ENCODE data around the gene FAAP20.
A peak's percentile ranks its signal among the peaks of the same experiment; 100 is the strongest.

DNA sequence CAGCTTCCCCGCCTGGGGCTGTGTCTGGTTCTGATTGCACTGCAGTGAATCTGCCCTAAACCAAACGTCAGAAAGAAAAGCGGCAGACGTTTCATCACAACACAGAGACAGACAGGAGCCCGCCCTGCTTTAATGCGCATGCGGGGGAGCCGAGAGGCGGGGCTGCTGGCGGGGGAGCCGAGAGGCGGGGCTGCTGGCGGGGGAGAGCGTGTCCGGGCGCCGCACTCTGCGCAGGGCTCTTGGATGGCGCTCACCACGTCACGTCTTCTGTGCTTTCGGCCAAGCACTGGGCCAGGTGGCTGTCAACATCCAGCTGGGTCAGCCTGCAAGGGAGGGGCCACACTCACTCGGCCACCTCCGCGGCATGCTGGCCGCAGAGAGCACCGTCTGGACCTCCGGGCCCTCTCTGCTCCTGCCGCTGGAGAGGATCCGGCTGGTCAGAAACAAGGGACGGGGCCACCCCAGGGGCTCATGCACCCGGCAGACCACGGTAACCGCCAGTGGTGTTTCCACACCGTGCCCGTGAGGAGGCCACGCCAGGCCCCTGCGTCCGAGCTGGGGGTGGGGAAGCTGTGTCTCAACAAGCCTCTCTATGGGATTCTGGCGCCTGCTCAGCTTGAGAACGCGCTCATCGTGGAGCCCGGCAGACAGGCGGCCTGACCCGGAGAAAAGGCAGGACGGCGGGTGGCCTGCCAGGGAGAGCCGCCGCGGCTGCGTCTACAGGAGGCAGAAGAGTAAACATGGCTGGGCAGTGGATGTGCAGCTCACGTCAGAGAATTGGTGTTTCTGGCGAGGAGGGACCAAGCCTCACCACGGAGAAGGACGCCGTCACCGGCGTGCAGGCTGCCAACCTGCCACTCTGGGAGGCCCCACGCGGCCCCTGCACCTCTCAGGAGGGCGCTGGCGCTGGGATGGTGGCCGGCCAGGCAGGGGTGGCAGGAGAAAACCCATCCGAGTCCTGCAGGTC lies 4.8 kb downstream of the FAAP20 start:
- TF ChIP-seq, protein P1, sequence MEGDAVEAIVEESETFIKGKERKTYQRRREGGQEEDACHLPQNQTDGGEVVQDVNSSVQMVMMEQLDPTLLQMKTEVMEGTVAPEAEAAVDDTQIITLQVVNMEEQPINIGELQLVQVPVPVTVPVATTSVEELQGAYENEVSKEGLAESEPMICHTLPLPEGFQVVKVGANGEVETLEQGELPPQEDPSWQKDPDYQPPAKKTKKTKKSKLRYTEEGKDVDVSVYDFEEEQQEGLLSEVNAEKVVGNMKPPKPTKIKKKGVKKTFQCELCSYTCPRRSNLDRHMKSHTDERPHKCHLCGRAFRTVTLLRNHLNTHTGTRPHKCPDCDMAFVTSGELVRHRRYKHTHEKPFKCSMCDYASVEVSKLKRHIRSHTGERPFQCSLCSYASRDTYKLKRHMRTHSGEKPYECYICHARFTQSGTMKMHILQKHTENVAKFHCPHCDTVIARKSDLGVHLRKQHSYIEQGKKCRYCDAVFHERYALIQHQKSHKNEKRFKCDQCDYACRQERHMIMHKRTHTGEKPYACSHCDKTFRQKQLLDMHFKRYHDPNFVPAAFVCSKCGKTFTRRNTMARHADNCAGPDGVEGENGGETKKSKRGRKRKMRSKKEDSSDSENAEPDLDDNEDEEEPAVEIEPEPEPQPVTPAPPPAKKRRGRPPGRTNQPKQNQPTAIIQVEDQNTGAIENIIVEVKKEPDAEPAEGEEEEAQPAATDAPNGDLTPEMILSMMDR (conservative IDR thresholded peaks at IDR 0.05; ENCODE audit: low read depth in 2 of 2) = no peak
- TF ChIP-seq POLR2AphosphoS5 (IDR thresholded peaks at IDR 0.05; ENCODE audit: low read depth) (peak; percentile 51), EZH2phosphoT487 (IDR thresholded peaks at IDR 0.05; ENCODE audit: unreplicated experiment) (no peak), EZH2 (IDR thresholded peaks at IDR 0.05; ENCODE audit: low read depth, unreplicated experiment) (no peak), CREB1 (CRISPR knock-in tag; IDR thresholded peaks at IDR 0.05; ENCODE audit: low read depth) (peak; percentile 70; the same call in 1 of the 2 replicates), JUNB (IDR thresholded peaks at IDR 0.05; ENCODE audit: unreplicated experiment) (no peak), ZNF114 (CRISPR knock-in tag; IDR thresholded peaks at IDR 0.05) (no peak), NANOG (IDR thresholded peaks at IDR 0.05; ENCODE audit: borderline replicate concordance) (no peak), STAT1 (IDR thresholded peaks at IDR 0.05; ENCODE audit: unreplicated experiment) (no peak)
- TF ChIP-seq, protein P2, sequence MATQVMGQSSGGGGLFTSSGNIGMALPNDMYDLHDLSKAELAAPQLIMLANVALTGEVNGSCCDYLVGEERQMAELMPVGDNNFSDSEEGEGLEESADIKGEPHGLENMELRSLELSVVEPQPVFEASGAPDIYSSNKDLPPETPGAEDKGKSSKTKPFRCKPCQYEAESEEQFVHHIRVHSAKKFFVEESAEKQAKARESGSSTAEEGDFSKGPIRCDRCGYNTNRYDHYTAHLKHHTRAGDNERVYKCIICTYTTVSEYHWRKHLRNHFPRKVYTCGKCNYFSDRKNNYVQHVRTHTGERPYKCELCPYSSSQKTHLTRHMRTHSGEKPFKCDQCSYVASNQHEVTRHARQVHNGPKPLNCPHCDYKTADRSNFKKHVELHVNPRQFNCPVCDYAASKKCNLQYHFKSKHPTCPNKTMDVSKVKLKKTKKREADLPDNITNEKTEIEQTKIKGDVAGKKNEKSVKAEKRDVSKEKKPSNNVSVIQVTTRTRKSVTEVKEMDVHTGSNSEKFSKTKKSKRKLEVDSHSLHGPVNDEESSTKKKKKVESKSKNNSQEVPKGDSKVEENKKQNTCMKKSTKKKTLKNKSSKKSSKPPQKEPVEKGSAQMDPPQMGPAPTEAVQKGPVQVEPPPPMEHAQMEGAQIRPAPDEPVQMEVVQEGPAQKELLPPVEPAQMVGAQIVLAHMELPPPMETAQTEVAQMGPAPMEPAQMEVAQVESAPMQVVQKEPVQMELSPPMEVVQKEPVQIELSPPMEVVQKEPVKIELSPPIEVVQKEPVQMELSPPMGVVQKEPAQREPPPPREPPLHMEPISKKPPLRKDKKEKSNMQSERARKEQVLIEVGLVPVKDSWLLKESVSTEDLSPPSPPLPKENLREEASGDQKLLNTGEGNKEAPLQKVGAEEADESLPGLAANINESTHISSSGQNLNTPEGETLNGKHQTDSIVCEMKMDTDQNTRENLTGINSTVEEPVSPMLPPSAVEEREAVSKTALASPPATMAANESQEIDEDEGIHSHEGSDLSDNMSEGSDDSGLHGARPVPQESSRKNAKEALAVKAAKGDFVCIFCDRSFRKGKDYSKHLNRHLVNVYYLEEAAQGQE (IDR thresholded peaks at IDR 0.05; ENCODE audit: unreplicated experiment) = no peak
- TF ChIP-seq, protein P3, sequence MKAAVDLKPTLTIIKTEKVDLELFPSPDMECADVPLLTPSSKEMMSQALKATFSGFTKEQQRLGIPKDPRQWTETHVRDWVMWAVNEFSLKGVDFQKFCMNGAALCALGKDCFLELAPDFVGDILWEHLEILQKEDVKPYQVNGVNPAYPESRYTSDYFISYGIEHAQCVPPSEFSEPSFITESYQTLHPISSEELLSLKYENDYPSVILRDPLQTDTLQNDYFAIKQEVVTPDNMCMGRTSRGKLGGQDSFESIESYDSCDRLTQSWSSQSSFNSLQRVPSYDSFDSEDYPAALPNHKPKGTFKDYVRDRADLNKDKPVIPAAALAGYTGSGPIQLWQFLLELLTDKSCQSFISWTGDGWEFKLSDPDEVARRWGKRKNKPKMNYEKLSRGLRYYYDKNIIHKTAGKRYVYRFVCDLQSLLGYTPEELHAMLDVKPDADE (IDR thresholded peaks at IDR 0.05) = no peak
